Panc1 (cell line): Measurements from ENCODE around the gene C9orf57. TPM values are rescaled to one million over a fixed set of nuclear protein-coding genes. Genes with fewer than 3 reads are reported as not detected.
"Not testable (repeated sequence)": the region's sequence is repeated elsewhere in the genome, so short reads cannot be mapped to it uniquely, and the experiment has no call there.

Source experiments
- ATAC-seq: fragments of 200-7000 bp; cut with Tn5 transposase; 2 replicates; pipeline ENCODE4 v1.9.1; 2020; ENCODE audit warnings: mild to moderate bottlenecking, moderate library complexity
- Bru-seq: library from RNA; stranded (reverse); fragments of 400-500 nt; gene quantifications from one replicate; lab custom pipeline; 2021; lab: Mats Ljungman, UMichigan
- BruChase-seq, 2 experiments: library from RNA; stranded (reverse); fragments of 400-500 nt; gene quantifications; one replicate each; lab custom pipeline; 2021; lab: Mats Ljungman, UMichigan
- BruUV-seq: library from RNA; stranded (reverse); fragments of 400-500 nt; replicated peaks from 2 replicates; lab custom pipeline; 2021; lab: Mats Ljungman, UMichigan
- CTCF ChIA-PET: fragments of 300-600 bp; sonication (Branson Sonifier 250); formaldehyde crosslinking; loops from one replicate; lab custom pipeline; 2022; ENCODE audit warnings: antibody characterized with exemption; lab: Charles Lee
- POLR2A ChIA-PET: fragments of 300-600 bp; sonication (Branson Sonifier 250); formaldehyde crosslinking; loops from one replicate; lab custom pipeline; 2022; ENCODE audit warnings: antibody characterized with exemption; lab: Charles Lee
- DNase-seq: peaks from one replicate; pipeline ENCODE4 v3.0.0-alpha.2; 2010; ENCODE audit warnings: low read depth, low spot score
- H3K27ac ChIP-seq: 2 replicates; pipeline ENCODE4 v1.5.1; 2011; ENCODE audit warnings: mild to moderate bottlenecking, low read length, inconsistent platforms
- H3K27me3 ChIP-seq: fragments of 200-500 bp; sonication (Bioruptor generic); 2 replicates; pipeline ENCODE4 v1.6.0; 2014; ENCODE audit warnings: low read length, inconsistent platforms; ENCODE audit not compliant: control insufficient read depth, insufficient read depth
- H3K36me3 ChIP-seq: fragments of 200-500 bp; sonication (Bioruptor generic); 2 replicates; pipeline ENCODE4 v1.5.1; 2014; ENCODE audit warnings: inconsistent platforms, mild to moderate bottlenecking, low read length, moderate library complexity; ENCODE audit not compliant: control insufficient read depth, insufficient read depth
- H3K4me1 ChIP-seq: 2 replicates; pipeline ENCODE4 v1.5.1; 2011; ENCODE audit warnings: inconsistent platforms, mild to moderate bottlenecking, low read length, moderate library complexity; ENCODE audit not compliant: control insufficient read depth, insufficient read depth
- H3K4me3 ChIP-seq, 2 experiments: 2 replicates each; pipeline ENCODE4 v1.5.1; 2011 to 2012; ENCODE audit warnings: low read depth in 2 of 2, low read length in 2 of 2, mild to moderate bottlenecking in 2 of 2, inconsistent platforms in 1 of 2, moderate library complexity in 1 of 2
- H3K9me3 ChIP-seq: fragments of 200-500 bp; sonication (Bioruptor generic); 2 replicates; pipeline ENCODE4 v1.5.1; 2014; ENCODE audit warnings: low read depth, mild to moderate bottlenecking, inconsistent platforms, low read length, moderate library complexity; ENCODE audit not compliant: control insufficient read depth, insufficient read depth
- POLR2AphosphoS5 ChIP-seq: IDR thresholded peaks from 2 replicates; pipeline ENCODE4 v1.6.1; 2012; ENCODE audit warnings: mild to moderate bottlenecking, low read depth, low read length, moderate library complexity
- REST ChIP-seq, 2 experiments: IDR thresholded peaks; 2 replicates each; pipeline ENCODE4 v1.6.1; 2011 to 2012; ENCODE audit warnings: low read depth in 2 of 2, control low read depth in 1 of 2, low read length in 1 of 2, mild to moderate bottlenecking in 1 of 2, moderate library complexity in 1 of 2; ENCODE audit not compliant: insufficient read depth in 1 of 2
- SIN3A ChIP-seq: IDR thresholded peaks from 2 replicates; pipeline ENCODE4 v1.6.1; 2012; ENCODE audit warnings: low read depth, mild to moderate bottlenecking, low read length, moderate library complexity, borderline replicate concordance; ENCODE audit not compliant: insufficient read depth
- TCF7L2 ChIP-seq: IDR thresholded peaks from 2 replicates; pipeline ENCODE4 v1.6.1; 2011; ENCODE audit warnings: mild to moderate bottlenecking, low read depth, low read length, inconsistent platforms
- in situ Hi-C: cut with HindIII; loops from 2 replicates; pipeline ENCODE4 v1.10.0; 2016; ENCODE audit warnings: low sequenced_read_pairs, low pct_unique_long_range_greater_than_20kb
- intact Hi-C: fragments of 100-400 bp; cut with micrococcal nuclease; formaldehyde crosslinking; loops from one replicate; pipeline ENCODE4 v1.10.0; 2022; ENCODE audit not compliant: unreplicated experiment
- long read RNA-seq: library from polyadenylated mRNA; unstranded; transcript quantifications from one replicate; pipeline ENCODE4 v2.0.0, GENCODE V29; 2021; ENCODE audit not compliant: unreplicated experiment
- polyA plus RNA-seq: library from polyadenylated mRNA; unstranded; fragments of >200 nt; gene quantifications from one replicate; pipeline ENCODE4 v1.2.1, GENCODE V29; 2012; ENCODE audit warnings: missing spikeins; ENCODE audit not compliant: insufficient read length
- total RNA-seq: library from RNA; stranded (reverse); gene quantifications from one replicate; pipeline ENCODE4 v1.2.1, GENCODE V29; 2021; ENCODE audit not compliant: unreplicated experiment
- TF ChIP-seq, protein P1 (sequence below): fragments of 450-650 bp; IDR thresholded peaks from 2 replicates; pipeline ENCODE4 v1.5.1; 2017; ENCODE audit warnings: mild to moderate bottlenecking

The C9orf57 gene
- total RNA-seq (not detected), Bru-seq, nascent RNA (percentile 7 among the genes with signal in this experiment), BruChase-seq, experiment 1, labeled RNA remaining after a 2-hour chase (not detected), BruChase-seq, experiment 2, labeled RNA remaining after a 6-hour chase (percentile 5 among the genes with signal in this experiment)
- polyA plus RNA-seq = not detected
- long read RNA-seq = 0 reads

DNA sequence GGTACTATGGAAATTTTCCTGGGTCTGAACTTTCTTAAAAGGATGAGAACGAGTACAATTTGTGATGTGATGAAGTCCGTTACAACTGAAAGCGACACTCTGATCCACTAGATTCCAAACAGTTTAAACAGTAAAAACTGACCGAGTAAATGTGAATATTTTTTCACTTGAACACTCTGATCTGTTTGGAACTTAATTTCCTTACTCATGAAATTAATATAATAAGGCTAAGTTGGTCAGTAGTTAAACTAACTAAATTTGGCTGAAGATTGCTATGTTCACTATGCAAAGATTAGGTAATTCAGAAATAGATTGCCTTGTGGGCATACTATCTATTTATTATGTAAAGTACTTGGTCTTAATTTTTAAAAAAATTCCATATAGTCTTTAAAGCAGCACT lies at the start of gene C9orf57:
TSS of gene C9orf57 (minus strand) at position 101 of the 400 bp plus-strand sequence. CDS start 1,282 bp downstream, outside the sequence.
- ATAC-seq = no peak
- ChIA-PET CTCF (no interaction called here), POLR2A (no interaction called here)
- Histone ChIP-seq H3K4me3 (no peak within 1 kb of the TSS), H3K36me3 (no peaks in the 10 kb centered on the region), H3K4me1 (no peaks in the 10 kb centered on the region), H3K9me3 (no peaks in the 10 kb centered on the region), H3K27ac (no peak within 1 kb of the TSS), H3K27me3 (no peaks in the 10 kb centered on the region)
- in situ Hi-C loops = no loop called here
- TF ChIP-seq TCF7L2 (no peak), POLR2AphosphoS5 (no peak), SIN3A (no peak), REST (IDR thresholded peaks at IDR 0.05; ENCODE audit: insufficient read depth in 1 of 2, low read depth in 2 of 2, low read length in 1 of 2) (no peak)
- no TSS peak for BruUV-seq
- intact Hi-C loops = no loop called here
- no peak for DNase-seq

GRCh38 chr9:72102520-72102919 lies 42.1 kb upstream of the C9orf57 start:
- Histone ChIP-seq H3K4me1 (no peaks in the 10 kb centered on the region), H3K9me3 (no peaks in the 10 kb centered on the region), H3K27ac (no peak overlapping the region), H3K4me3 (no peak overlapping the region), H3K27me3 (no peaks in the 10 kb centered on the region), H3K36me3 (no peaks in the 10 kb centered on the region)
- in situ Hi-C loops = no loop called here
- no TSS peak for BruUV-seq
- TF ChIP-seq POLR2AphosphoS5 = no peak
- TF ChIP-seq TCF7L2 = no peak
- no peak for TF ChIP-seq REST (IDR thresholded peaks at IDR 0.05; ENCODE audit: insufficient read depth in 1 of 2, low read depth in 2 of 2, low read length in 1 of 2)
- no peak for TF ChIP-seq SIN3A
- TF ChIP-seq, protein P1, sequence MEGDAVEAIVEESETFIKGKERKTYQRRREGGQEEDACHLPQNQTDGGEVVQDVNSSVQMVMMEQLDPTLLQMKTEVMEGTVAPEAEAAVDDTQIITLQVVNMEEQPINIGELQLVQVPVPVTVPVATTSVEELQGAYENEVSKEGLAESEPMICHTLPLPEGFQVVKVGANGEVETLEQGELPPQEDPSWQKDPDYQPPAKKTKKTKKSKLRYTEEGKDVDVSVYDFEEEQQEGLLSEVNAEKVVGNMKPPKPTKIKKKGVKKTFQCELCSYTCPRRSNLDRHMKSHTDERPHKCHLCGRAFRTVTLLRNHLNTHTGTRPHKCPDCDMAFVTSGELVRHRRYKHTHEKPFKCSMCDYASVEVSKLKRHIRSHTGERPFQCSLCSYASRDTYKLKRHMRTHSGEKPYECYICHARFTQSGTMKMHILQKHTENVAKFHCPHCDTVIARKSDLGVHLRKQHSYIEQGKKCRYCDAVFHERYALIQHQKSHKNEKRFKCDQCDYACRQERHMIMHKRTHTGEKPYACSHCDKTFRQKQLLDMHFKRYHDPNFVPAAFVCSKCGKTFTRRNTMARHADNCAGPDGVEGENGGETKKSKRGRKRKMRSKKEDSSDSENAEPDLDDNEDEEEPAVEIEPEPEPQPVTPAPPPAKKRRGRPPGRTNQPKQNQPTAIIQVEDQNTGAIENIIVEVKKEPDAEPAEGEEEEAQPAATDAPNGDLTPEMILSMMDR = no peak
- POLR2A ChIA-PET = no interaction called here
- no peak for DNase-seq
- CTCF ChIA-PET = no interaction called here
- intact Hi-C loops = no loop called here
- ATAC-seq = no peak

DNA sequence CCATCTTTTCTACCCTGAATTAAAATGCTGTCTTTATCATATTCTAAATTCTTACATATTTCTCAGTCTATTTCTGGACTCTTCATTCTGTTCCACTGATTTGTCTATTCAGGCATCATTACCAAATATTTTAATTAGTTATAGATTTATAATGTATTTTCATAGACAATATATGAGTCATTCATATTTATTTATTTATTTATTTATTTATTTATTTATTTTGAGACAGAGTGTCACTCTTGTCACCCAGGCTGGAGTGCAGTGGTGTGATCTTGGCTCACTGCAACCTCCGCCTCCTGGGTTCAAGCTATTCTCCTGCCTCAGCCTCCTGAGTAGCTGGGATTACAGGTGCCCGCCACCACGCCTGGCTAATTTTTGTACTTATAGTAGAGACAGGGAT lies 35.1 kb upstream of the C9orf57 start:
- H3K27me3 ChIP-seq, BruUV-seq, DNase-seq, H3K4me3 ChIP-seq, H3K27ac ChIP-seq, intact Hi-C loops, ATAC-seq, POLR2A ChIA-PET, CTCF ChIA-PET, H3K4me1 ChIP-seq, H3K36me3 ChIP-seq, H3K9me3 ChIP-seq, in situ Hi-C loops: not testable (repeated sequence)
